Measurements from ENCODE around the gene RPN2.

The RPN2 gene

GRCh38 chr20:37219751-37220668, 40.9 kb downstream of the RPN2 start:
- DNase-seq, result no peak

DNA sequence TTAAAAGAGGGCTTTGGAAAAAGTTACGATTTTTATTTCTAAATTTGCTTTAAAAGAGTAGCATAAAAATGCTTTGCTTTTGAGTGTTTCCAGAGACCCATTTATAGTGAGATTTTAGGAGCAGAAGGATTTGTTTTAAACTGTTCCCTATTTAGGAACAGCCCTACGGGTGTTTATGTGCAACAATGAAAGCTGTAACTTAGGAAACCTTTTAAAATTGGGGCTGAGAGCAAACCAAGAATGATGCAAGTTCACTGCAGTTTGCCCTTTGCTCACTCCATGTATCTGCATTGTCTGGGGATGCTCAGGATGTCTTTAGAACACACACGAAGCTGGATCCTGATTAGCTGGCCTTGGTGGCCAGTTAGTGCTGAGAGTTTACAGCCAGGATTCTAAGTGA, 41.6 kb downstream of the RPN2 start:
- no peak for DNase-seq

- no peak for DNase-seq
Measured at GRCh38 chr20:37222086-37222485, 43.0 kb downstream of the RPN2 start.

GRCh38 chr20:37223053-37223452, 43.9 kb downstream of the RPN2 start:
- peak; percentile 15 for DNase-seq

DNA sequence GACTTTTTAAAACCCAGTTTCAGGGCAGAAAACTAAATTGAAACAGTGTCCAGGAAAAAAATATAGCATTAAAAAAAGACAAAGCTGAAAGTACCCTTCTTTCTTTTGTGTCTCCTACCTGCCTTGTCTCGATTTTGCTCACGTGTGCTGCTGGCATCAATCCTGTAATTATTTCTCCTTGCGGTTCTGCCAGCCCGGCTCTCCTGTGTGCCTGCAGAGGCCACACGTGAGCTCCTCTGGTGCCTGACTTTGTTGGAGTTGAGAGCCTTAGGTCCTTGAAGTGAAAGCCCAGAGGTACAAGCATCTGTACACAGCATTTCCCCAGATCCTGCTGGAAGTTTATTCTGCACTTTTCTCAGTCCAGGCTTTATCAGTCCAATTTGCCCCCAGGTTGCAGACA, 46.0 kb downstream of the RPN2 start:
- no peak for DNase-seq

GRCh38 chr20:37226889-37227288, 47.8 kb downstream of the RPN2 start:
- no peak for DNase-seq

DNA sequence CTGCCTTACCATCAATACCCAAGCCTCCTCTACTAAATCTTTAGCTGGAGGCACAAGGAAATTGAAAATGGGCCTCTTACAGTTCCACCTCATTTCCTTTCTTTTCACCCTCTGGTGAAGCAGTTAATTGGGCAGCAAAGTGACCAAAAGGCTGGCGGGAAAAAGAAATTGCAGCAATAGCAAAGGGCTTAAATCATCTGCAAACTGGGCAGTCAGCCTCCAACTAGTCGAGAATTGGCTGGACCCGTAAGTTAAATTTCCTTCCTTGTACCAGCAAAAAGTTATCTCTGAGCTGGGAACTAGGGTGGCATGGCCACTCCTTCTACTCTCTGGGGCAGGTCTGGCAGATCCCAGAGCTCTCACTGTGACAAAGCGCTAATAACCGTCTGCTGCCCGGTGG, 49.0 kb downstream of the RPN2 start:
- DNase-seq, result no peak

DNA sequence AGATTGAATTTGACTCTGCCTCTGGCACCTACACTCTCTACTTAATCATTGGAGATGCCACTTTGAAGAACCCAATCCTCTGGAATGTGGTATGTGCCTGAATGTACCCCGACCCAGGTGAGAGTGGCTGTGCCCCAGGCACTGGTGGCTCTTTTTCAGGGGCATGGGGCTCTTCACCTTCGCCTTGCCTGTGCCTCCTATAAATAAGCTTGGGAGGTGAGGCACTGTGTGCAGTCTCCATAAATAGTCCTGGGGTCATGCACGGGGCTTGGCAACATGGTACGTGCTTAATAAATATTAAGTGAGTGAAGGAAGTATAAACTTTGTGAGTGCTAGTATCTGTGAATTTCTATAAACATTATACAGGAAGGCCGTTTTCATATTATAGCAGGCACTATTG, 49.5 kb downstream of the RPN2 start:
- no peak for DNase-seq

DNA sequence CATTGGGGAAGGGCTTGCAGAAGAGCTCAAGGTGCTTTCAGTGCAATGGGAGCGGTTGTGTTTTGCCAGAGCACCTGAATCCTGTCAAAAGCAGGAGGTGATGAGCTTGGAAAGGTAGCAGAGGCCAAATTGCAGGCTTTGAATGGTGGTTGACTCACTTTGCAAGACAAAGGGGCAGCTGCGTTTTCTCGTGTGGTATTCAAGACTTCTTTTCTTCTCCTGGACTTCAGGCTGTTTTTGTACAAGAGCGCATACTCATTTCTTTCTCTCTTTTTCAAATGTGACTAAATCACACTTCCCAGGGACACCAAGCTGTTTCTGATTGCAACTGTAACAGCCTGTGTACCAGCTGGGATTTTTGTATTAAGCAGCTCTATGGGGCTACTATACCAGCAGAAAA, 50.2 kb downstream of the RPN2 start:
- no peak for DNase-seq

- DNase-seq, result no peak
Measured at GRCh38 chr20:37230200-37230599, 51.1 kb downstream of the RPN2 start.

DNA sequence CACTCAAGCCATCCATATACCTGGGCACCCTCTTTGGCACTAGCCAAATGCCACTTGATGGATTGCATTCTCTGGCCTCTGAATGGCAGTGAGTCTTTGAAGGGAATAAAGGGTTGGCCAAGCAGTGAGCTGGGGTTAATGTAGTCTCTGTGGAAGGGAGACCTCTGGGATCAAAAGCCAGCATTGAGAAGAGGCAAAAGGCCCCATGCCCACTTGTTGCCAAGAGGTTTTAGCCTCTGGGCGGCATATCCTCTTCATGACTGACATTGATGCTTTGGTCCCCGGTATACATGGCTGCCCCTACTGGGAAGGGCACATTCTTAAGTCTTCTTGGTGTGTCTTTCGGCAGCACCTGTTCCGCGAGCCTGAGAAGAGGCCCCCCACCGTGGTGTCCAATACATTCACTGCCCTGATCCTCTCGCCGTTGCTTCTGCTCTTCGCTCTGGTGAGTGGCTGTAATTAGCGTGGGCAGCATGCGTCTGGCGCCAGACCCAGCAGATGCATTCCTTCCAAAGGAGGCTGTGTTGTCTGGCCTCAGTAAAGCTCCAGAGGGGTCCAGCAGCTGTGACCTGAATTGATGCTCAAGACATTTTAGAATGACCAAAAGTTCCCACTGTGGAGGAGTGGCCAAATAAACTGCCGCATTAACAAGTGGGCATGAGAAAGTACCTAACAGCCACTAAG, 53.0 kb downstream of the RPN2 start:
- no peak for DNase-seq

DNA sequence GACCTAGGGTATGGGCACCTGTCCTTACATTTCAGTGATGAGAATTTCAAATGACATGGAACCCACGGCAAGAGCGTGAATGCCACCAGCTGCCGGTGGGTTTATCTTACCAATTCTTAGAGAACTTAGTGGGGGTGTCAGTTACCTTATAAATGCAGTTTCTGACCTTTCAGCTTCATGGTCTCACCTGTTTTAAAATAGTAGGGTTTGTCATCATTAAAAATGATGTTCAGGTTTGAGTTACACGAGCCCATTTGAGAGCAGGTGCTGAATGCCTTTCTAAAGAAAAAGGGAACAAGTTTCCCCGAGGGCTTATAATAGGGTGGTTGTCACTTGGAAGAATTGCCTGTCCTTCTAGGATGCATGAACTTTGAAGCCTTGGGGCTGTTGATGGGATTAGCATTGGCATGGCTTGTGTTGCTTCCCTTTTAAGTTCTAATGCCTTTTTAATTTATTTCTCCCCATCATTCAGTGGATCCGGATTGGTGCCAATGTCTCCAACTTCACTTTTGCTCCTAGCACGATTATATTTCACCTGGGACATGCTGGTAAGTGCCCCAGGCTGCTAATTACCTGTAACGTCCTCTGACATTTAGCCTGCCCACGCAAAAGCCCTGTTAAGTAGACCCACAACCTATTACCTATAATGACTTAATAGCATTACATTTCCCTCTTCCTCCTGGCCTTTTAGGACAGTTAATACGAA, 54.6 kb downstream of the RPN2 start:
- no peak for DNase-seq

GRCh38 chr20:37234254-37234581, 55.1 kb downstream of the RPN2 start:
- DNase-seq, result no peak

- DNase-seq, result no peak
Measured at GRCh38 chr20:37235065-37235464, 55.9 kb downstream of the RPN2 start.

DNA sequence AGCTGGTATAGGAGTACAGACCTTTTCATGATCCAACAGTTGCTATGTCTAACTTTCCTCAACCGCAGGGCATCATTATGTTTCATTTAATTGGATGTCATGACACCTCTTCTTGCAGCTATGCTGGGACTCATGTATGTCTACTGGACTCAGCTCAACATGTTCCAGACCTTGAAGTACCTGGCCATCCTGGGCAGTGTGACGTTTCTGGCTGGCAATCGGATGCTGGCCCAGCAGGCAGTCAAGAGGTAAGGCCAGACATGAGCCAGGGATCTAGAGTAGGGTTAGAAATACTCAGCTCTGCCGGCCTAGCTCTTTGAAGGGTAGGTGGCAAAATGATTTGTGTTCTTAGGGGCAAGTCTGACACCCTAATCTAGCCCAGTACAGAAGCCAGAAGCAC, 57.3 kb downstream of the RPN2 start:
- no peak for DNase-seq

DNA sequence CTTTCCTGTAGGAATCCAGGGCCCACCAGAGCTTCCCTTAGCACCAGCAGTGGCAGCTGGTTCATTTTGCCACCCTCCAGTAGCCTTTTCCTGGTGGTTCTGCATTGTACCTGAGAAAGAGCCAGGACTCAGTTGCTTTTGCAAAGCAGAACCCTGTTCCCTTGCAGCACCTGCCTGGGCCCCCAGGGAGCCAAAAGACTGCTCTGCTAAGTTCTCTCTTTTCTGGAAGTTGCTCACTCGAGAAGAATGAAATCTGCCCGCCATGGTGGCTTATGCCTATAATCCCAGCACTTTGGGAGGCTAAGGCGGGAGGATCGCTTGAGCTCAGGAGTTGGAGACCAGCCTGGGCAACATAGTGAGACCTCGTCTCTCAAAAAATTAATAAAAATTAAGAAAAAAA, 58.5 kb downstream of the RPN2 start:
- DNase-seq, result no peak

DNA sequence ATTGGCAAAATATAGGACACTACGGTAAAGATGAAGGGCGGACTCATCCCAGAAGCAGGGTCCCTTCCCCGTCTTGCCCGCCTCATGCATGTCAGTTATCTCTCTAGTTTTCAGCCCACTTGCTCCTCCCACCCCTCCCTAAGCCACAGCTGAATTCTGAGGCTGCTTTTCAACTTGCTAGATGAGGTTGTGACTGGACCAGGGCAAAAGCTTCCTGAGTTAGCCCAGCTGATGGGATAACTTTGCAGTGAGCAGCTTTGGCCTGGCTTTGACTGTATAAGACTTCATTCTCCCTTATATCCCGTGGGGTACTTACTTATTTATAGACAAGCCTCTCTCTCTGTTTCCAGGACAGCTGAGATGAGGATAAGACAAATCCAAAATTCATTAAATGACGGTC, 59.3 kb downstream of the RPN2 start:
- DNase-seq, result no peak

DNA sequence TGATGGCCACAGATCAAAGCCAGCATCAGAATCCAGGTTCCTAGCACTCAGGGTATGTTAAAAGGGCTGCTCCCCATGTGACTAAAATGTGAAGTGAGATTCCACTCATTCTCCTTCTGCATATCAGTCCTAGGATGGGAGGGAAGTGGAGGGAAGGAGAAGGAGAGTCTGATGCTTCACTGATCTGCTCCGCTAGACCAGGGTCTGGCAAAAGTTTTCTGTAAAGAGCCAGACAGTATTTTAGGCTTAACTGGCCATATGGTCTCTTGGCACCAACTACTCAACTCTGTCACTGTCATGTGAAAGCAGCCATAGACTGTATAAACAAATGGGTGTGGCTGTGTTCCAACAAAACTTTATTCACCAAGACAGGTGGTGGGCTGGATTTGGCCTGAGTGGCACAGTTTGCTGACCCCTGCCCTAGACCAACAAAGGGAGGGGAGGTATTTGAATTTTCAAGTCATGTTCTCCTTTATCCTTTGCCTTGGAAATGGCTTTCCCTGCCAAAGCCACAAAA, 59.9 kb downstream of the RPN2 start:
- no peak for DNase-seq

DNA sequence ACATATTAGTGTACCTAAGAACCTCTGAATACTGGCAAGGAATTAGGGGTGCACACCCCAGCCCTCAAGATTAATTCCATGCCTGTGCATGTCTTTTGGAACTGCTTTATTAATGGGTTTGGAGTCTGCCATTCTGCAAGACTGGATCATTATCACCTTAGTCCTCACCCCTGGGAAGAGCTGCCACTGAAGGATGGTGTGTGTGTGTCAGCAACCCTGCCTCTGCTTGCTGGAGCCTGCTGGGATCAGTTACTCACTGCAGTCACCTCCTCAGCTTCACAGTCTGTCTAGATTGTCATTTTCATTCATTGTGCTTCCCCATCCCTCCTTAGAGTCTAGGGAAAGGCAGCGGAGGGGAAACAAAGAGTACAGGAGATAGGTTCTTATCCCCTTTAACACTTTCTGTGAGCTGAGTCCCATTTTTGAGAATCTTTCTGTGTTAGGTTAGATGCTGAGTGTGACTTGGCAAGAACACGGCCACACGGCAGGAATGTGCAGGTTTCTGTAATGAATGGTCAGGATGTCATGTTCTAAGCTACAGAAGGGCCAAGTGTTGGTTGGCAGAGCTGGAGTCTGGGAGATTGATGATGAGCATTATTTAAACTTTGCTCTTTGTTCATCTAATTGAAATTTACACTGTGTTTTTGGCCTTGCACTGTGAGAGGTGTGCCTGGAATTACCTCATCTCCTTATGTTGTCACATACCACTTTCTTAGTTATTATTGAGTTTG, 61.4 kb downstream of the RPN2 start:
- DNase-seq, result no peak

- no peak for DNase-seq
Measured at GRCh38 chr20:37242503-37242902, 63.4 kb downstream of the RPN2 start.

DNA sequence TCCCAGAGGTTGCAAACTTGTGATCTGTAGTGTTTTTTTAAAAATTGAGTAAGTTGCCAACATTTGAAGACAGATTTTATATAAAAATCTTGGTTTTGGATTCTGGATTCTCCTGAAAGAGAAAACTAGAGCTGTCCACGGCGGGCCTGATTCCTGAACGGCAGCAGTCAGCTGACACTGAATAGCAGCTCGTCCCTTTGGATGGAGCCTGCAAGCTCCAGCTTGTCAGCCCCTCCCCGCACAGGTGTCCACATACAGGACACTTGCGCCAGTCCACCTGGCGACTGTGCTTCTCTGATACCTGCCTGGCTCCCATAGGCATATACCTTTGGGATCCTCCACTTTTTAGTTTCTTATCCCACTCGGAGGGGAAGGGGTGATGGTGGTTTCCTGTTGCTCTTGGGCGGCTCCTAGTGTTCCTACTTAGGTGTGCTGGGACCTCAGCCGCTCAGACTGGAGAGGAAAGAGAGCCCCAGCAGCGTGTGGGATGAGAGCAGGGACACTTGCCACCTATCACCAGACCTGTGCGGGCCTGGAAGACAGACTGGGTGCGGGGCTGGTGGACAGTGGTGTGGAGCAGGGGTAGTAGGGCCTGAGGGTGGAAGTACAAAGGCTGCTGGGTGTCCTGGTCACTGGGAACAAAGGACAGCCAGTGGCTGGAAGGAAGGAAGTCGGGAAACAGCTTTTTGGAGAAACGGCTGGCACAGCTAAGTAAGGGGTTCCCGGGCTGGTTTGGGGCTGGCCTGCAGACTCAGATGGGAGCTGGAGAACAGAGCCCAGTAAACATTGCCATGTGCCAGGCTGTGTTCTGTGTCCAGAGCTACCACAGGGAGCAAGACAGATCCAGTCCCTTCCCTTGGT, 64.2 kb downstream of the RPN2 start:
- DNase-seq, result no peak
